ENCODE results near the gene WDR33.

DNA sequence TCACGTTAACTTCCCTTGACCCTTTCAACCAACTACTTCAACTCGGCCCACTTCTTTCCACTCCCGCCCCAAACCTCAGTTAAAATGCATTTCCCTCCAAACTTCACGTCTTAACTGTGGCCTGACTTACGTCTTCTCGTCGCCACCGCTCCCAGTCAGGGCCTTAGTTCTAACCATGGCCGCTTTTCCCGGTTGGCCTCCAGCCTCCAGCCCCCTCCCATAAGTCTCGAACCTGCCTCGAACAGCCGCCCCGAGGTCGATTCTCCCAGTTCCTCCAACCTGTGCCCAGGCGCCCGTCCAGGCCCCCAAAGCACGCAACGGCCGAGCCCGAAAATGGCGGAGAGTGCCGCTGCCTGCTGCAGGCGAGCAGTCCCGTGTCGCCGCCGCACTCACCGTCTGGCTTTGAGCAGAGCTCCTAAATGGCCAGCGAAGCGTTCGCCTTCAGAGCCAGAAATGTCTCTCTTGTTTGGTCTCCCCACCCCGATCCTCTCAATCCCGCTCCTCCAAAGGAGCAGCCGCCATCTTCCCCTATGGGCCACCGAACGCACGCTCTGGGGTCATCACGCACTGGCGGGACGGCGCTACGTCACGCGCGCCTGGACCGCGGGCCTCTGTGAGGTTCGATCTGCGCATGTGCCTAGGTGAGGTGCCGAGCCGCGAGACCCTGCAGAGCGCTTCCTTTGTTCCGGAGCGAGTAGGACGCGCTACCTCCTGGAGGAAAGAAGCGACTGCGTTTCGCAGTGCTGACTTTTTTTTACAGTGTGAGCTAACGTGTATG is at the start of gene WDR33:
- TF ChIP-seq, protein P1, sequence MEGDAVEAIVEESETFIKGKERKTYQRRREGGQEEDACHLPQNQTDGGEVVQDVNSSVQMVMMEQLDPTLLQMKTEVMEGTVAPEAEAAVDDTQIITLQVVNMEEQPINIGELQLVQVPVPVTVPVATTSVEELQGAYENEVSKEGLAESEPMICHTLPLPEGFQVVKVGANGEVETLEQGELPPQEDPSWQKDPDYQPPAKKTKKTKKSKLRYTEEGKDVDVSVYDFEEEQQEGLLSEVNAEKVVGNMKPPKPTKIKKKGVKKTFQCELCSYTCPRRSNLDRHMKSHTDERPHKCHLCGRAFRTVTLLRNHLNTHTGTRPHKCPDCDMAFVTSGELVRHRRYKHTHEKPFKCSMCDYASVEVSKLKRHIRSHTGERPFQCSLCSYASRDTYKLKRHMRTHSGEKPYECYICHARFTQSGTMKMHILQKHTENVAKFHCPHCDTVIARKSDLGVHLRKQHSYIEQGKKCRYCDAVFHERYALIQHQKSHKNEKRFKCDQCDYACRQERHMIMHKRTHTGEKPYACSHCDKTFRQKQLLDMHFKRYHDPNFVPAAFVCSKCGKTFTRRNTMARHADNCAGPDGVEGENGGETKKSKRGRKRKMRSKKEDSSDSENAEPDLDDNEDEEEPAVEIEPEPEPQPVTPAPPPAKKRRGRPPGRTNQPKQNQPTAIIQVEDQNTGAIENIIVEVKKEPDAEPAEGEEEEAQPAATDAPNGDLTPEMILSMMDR (IDR thresholded peaks at IDR 0.05) = peak; percentile 17 to 23 (median 19)
- peak; percentile 79 for TF ChIP-seq POLR2A (IDR thresholded peaks at IDR 0.05)

All from right lobe of liver (tissue), 4 donors.